ENCODE measurements around the gene GPX4. TPM values are rescaled to one million over a fixed set of nuclear protein-coding genes. Genes with fewer than 3 reads are reported as not detected.
A peak's percentile ranks its signal among the peaks of the same experiment; 100 is the strongest.

GPX4 gene
- total RNA-seq, 1 donor from 2014 or later, result 245 TPM

DNA sequence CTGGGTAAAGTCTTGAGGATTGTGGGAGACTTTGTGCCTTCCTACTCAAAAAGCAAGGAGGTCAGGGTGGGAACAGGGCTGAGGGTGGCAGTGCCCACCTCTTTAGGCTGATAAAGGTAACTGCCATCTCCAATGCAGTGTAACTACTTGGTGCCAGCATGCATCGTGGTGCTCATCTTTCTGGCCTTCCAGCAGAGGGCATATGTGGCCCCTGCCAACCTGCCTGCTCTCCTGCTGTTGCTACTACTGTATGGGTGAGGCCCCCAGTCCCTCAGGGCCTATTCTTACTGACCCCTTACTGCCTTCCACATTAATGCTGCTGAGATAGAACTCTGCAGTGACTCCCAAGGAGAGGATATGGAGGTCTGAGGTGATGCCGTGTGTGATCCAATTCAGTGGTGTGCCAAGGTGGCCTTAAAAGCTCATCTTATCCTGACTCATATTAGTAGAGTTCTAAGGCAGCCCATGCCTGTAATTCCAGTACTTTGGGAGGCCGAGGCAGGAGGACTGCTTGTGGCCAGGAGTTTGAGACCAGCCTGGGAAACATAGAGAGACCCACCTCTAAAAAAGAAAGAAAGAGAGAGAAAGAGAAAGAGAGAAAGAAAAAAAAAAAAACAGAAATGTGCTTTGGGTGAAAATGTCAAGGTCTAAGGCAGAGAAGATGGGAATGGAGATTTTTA is 46.5 kb upstream of the GPX4 start:
- Mint-ChIP-seq H3K27me3 (ENCODE audit: low read depth) (no peaks in the 10 kb centered on the region), H3K4me3 (ENCODE audit: unreplicated experiment) (no peak overlapping the region), H3K27ac (ENCODE audit: unreplicated experiment) (no peak overlapping the region), H3K4me1 (ENCODE audit: low read depth) (no peaks in the 10 kb centered on the region), H3K36me3 (ENCODE audit: low read depth) (no peaks in the 10 kb centered on the region), H3K9me3 (ENCODE audit: low read depth) (no peaks in the 10 kb centered on the region)
- TF ChIP-seq, protein P1, sequence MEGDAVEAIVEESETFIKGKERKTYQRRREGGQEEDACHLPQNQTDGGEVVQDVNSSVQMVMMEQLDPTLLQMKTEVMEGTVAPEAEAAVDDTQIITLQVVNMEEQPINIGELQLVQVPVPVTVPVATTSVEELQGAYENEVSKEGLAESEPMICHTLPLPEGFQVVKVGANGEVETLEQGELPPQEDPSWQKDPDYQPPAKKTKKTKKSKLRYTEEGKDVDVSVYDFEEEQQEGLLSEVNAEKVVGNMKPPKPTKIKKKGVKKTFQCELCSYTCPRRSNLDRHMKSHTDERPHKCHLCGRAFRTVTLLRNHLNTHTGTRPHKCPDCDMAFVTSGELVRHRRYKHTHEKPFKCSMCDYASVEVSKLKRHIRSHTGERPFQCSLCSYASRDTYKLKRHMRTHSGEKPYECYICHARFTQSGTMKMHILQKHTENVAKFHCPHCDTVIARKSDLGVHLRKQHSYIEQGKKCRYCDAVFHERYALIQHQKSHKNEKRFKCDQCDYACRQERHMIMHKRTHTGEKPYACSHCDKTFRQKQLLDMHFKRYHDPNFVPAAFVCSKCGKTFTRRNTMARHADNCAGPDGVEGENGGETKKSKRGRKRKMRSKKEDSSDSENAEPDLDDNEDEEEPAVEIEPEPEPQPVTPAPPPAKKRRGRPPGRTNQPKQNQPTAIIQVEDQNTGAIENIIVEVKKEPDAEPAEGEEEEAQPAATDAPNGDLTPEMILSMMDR (IDR thresholded peaks at IDR 0.05), result peak; percentile 69
- DNase-seq (ENCODE audit: low spot score), result no peak

DNA sequence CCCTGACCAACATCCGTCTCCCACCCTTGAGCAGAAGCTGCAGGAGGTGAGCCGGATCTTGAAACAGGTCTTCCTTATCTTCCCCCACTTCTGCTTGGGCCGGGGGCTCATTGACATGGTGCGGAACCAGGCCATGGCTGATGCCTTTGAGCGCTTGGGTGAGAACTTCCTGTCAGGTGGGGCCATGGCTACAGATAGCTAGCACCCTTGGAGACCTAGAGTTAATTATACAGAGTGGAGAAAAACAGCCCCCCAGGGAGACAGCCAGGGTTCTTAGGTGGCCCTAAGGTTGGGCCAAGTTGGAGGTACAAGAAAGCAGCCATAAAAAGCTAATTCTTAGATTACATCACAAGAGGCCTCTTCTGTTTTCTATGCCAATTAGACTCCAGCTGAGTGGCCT is 45.7 kb upstream of the GPX4 start:
- no peaks in the 10 kb centered on the region for H3K4me1 Mint-ChIP-seq (ENCODE audit: low read depth)
- TF ChIP-seq, protein P1 (IDR thresholded peaks at IDR 0.05), result no peak
- H3K9me3 Mint-ChIP-seq (ENCODE audit: low read depth), result no peaks in the 10 kb centered on the region
- DNase-seq (ENCODE audit: low spot score), result no peak
- H3K27me3 Mint-ChIP-seq (ENCODE audit: low read depth), result no peaks in the 10 kb centered on the region
- H3K36me3 Mint-ChIP-seq (ENCODE audit: low read depth), result no peaks in the 10 kb centered on the region
- no peak overlapping the region for H3K4me3 Mint-ChIP-seq (ENCODE audit: unreplicated experiment)
- H3K27ac Mint-ChIP-seq (ENCODE audit: unreplicated experiment), result no peak overlapping the region

DNA sequence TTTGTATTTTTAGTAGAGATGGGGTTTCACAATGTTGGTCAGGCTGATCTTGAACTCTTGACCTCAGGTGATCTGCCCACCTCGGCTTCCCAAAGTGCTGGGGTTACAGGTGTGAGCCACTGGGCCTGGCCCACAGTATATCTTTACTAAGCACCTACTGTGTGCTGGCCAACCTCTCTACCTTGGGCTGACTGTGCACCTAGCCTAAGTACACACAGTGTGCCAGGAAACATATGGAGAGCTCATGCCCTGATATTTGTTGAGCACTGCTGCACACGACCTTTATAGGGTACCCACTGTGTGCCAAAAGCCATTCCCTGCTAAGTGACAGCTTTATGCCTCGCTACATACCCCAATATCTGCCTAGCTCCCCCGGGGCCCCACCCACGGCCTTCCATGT is 43.1 kb upstream of the GPX4 start:
- Mint-ChIP-seq H3K27ac (ENCODE audit: unreplicated experiment) (no peak overlapping the region), H3K4me3 (ENCODE audit: unreplicated experiment) (no peak overlapping the region), H3K4me1 (ENCODE audit: low read depth) (peaks cover 3% of the 10 kb centered on the region), H3K9me3 (ENCODE audit: low read depth) (no peaks in the 10 kb centered on the region), H3K36me3 (ENCODE audit: low read depth) (no peaks in the 10 kb centered on the region), H3K27me3 (ENCODE audit: low read depth) (no peaks in the 10 kb centered on the region)
- TF ChIP-seq, protein P1 (IDR thresholded peaks at IDR 0.05), result no peak
- no peak for DNase-seq (ENCODE audit: low spot score)

DNA sequence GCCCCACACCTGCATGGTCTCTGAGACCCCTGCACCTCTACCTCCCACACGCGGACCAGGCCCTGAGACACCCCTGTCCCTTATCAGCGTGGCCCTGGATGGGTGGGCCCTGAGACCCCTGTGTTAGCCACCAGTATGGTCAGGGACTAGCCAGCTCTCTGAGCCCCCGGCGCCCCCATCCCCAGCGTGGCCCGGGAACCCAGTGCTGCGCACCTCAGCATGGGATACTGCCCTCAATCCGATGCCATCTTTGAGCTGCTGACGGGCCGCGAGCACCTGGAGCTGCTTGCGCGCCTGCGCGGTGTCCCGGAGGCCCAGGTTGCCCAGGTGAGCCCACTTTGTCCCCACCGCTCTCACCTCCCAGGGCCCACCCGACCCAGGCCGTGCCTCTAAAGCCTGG is 41.8 kb upstream of the GPX4 start:
- no peak overlapping the region for H3K4me3 Mint-ChIP-seq (ENCODE audit: unreplicated experiment)
- no peak overlapping the region for H3K27ac Mint-ChIP-seq (ENCODE audit: unreplicated experiment)
- DNase-seq (ENCODE audit: low spot score), result no peak
- H3K27me3 Mint-ChIP-seq (ENCODE audit: low read depth), result peaks cover 2% of the 10 kb centered on the region
- no peaks in the 10 kb centered on the region for H3K36me3 Mint-ChIP-seq (ENCODE audit: low read depth)
- peaks cover 3% of the 10 kb centered on the region for H3K4me1 Mint-ChIP-seq (ENCODE audit: low read depth)
- TF ChIP-seq, protein P1 (IDR thresholded peaks at IDR 0.05), result no peak
- no peaks in the 10 kb centered on the region for H3K9me3 Mint-ChIP-seq (ENCODE audit: low read depth)

DNA sequence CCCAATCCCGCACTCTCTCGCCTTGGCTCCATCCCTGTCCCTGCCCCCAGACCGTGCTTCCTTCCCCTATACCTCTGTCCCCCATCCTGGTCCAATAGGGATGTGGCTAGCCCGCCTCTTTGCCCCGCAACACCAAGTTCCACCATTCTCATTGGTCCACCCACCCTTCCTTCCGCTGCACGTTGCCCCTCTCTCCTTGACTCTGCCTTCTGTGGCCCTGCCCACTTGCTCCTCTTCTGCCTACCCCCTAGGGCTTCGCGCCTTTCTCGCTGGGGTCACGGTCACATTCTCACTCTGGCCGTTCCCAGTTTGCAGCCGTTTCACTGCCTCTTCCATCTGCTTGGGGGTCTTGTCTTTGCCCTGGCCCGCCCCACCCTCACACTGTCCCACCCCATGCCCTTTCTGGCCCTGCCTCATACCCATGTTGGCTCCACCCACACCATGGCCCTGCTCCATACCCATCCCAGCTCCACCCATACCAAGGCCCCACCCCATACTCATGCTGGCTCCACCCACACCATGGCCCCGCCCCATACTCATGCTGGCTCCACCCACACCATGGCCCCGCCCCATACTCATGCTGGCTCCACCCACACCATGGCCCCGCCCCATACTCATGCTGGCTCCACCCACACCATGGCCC is 41.3 kb upstream of the GPX4 start:
- DNase-seq (ENCODE audit: low spot score), result no peak
- TF ChIP-seq, protein P1 (IDR thresholded peaks at IDR 0.05), result no peak
- Mint-ChIP-seq H3K9me3 (ENCODE audit: low read depth) (no peaks in the 10 kb centered on the region), H3K36me3 (ENCODE audit: low read depth) (no peaks in the 10 kb centered on the region), H3K27ac (ENCODE audit: unreplicated experiment) (no peak overlapping the region), H3K4me3 (ENCODE audit: unreplicated experiment) (no peak overlapping the region), H3K4me1 (ENCODE audit: low read depth) (peaks cover 3% of the 10 kb centered on the region), H3K27me3 (ENCODE audit: low read depth) (peaks cover 2% of the 10 kb centered on the region)

Data from chondrocyte (in vitro differentiated cells).